Stimulated activated naive CD4-positive, alpha-beta T cell treated with Interleukin-2 at 50 U/mL for 16 hours (primary cell): ENCODE data around the gene TEAD2.

ENCODE experiments used
- DNase-seq: peaks from one replicate; lab custom pipeline; 2025; lab: John Stamatoyannopoulos, UW

Gene TEAD2

DNA sequence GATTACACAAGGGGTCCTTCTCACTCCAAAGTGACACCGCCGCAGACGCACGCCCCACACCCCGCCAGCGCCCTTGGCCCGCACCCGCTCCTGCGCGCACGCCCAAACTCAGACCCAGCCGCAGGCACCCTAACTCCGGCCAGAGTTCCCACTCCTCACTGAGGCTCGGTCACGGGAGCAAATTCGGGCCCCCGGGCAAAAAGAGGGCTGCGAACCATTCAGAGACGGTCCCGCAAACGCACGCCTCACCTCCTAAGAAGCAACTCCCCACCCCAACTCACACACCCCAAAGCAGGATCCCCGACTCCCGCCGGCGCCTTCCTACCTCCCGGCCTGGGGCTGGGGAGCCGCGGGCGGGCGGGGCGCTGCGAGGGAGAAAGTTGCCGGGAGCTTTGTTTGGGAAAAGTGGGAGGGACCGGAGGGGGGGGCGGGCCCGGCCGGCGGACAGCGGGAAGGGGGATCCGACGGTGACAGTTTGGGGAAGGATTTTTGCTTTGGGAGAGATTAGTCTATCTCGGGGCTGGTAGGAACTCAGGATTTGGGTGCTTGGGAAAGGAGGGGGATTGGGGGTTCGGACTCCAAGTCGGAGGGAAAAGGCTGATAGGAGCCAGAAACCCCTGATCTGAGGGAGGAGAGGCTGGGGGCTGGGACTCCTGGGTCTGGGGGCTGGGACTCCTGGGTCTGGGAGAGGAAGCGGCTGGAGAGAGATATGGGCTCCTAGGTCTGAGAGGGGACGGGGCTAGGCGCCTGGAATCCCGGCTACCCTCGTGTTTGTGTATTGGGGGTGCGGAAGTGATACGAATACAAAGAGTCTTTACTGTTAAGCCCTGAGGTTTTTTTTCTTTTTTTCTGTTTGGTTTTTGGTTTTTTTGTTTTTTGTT, at the start of gene TEAD2:
TEAD2 (minus strand) TSS at position 369 of the 881 bp plus-strand sequence. CDS start 2,341 bp downstream, outside the sequence.
- DNase-seq: no peak

DNA sequence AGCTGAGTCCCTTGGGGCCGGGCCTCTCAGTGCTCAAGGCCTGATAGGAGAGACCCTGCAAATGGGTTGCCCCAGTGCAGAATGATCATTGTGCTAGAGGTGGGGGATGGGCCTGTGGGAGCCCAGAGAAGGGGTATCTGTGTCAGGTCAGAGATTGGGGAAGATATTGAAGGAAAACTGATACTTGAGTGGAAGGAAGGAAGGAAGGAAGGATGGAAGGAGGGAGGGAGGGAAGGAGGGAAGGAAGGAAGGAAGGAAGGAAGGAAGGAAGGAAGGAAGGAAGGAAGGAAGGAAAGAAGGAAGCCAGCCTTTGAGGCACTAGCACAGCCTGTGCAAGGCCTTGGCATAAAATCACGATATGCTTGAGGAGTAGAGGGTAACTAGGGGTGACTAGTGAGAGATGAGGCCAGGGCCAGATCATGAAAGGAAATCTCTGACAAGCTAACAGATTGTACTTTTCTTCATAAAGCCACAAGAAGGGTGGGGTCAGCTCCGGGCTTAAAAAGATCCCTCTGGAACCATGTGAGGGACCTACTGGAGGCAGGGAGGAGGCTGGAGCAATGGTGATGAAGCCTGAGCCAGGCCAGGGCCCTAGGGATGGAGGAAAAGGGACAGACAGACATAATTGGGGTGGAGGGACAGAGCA, 49.6 kb upstream of the TEAD2 start:
- no peak for DNase-seq

DNA sequence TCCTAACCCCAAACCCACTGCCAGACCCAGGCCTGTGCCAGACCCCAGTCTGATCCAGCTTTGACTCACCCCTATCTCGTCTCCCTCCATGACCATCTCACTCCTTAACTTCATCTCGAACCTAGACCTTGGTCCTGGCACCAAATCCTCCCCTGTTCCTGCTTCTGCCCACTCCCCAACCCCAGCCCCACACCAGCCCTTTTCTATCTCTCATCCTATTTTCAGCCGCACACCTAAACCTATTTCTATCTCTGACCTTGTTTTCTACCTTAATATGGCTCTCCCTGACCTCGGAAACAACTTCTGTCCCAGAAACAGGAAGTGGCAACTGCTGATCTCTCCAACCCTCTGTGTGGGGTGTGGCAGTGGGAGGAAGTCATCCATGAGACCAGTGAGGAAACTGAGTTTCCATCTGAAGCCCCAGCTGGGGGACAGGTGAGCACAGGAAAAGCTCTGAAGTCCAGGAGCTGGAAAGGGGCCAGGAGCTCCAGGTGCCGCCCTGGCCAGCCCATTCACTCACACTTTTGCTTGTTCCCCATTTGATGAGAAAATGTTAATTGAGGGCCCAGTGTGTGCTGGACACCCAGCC, 47.3 kb upstream of the TEAD2 start:
- DNase-seq: no peak

- DNase-seq: no peak
These were observed 46.7 kb upstream of the TEAD2 start for GRCh38 chr19:49408816-49409440.

GRCh38 chr19:49407482-49408015, 45.3 kb upstream of the TEAD2 start:
- no peak for DNase-seq

GRCh38 chr19:49407079-49407478, 44.9 kb upstream of the TEAD2 start:
- DNase-seq: no peak

DNA sequence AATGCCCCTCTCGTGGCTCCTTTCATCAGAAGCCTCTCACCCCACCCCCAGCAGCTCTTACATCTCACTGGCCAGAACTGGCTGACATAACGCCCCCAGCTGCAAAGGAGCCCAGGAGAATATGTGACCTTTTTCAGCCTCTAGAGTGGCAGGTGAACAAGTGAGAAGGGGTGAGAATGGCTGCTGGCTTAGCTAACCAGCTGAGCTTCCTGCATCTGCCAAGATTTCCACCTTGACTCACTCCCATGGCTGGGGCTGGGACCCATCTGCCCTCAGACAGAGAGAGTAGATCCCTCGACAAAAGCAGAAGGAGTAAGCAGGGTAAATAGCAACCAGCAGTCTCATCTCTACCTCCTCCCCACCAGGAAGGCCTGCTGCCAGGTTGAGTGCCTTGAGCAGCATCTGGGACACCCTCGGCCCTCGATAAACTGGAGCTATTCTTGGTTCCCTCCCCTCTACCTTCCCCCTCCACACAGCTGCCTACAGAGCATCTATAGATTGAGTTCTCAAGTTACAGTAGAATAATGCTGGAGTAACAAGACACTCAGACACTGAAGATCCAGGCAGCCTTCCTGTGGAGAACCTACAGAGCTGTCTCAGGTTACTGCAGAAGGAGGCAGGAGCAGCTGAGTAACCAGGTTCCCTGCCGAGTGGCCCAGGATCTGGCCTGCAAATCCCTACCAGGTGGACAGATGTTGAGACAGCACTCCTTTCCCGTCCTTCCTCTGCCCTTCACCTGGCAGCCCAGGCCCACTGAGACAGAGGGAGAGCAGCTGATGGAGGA, 41.4 kb upstream of the TEAD2 start:
- no peak for DNase-seq

DNA sequence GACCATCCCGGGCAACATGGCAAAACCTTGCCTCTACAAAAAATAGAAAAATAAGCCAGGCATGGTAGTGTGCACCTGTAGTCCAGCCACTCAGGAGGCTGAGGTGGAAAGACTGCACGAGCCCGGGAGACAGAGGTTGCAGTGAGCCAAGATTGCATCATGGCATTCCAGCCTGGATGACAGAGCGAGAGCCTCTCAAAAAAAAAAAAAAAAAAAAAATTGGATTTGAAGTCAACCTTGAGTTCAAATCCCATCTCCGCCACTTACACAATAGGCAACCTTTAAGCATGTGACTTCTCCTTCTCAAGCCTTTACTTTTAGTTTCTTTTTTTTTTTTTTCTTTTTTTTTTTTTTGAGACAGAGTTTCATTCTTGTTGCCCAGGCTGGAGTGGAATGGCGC, 37.8 kb upstream of the TEAD2 start:
- DNase-seq: no peak

GRCh38 chr19:49398931-49399330, 36.7 kb upstream of the TEAD2 start:
- no peak for DNase-seq

DNA sequence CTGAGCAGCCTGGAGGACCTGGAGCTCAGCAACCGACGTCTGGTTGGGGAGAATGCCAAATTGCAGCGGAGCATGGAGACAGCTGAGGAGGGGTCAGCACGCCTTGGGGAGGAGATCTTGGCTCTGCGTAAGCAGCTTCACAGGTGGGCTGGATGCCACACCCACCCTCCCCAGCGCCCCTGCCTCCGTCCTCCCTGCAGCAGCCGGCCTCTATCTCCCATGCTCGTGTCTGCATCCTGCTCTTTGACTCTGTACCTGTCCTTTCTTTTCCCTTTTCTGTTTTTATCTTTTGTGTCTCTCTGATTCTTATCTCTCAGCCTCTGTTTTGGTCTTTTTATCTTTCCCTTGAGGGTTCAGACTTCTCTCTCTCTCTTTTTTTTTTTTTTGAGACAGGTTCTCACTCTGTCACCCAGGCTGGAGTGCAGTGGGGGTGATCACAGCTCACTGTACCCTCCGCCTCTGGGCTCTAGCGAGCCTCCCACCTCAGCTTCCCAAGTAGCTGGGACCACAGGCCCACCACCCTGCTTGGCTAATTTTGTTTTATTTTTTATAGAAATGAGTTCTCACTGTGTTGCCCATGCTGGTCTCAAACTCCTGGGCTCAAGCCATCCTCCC, 35.9 kb upstream of the TEAD2 start:
- DNase-seq: no peak

DNA sequence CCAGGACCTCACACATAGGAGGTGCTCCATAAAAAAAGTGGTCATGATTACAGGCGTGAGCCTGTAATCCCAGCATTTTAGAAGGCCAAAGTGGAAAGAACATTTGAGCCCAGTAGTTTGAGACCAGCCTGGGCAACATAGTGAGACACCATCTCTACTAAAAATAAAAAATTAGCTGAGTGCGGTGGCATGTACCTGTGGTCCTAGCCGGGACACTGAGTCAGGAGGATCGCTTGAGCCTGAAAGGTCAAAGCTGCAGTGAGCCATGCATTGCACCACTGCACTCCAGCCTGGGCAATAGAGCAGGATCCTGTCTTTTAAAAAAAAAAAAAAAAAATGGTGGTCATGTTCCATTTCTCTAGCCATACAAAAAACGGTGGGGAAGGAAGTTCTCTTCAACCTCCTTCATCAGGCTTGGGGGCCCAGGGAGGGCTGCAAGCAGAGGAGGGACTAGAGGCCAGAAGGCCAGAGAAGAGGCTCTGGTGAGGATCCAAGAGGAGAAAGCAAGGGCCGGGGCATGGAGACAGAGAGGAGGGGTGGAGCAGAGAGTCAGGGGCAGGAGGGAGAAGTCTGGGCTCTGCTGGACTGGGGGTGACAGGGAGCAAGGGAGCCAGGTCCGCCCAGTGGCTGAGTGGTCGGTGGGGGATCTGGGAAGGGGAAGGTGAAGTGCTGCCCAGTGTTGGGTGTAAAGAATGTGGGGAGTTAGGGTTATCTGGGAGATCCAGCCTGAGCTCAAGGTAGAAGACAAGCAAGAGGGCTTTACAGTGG, 34.7 kb upstream of the TEAD2 start:
- DNase-seq: no peak

- DNase-seq: no peak
These were observed 33.6 kb upstream of the TEAD2 start for GRCh38 chr19:49395581-49396407.

- DNase-seq: no peak
These were observed 31.7 kb upstream of the TEAD2 start for GRCh38 chr19:49393881-49394280.

- peak; percentile 74 for DNase-seq
These were observed 29.6 kb upstream of the TEAD2 start for GRCh38 chr19:49391581-49392399.

DNA sequence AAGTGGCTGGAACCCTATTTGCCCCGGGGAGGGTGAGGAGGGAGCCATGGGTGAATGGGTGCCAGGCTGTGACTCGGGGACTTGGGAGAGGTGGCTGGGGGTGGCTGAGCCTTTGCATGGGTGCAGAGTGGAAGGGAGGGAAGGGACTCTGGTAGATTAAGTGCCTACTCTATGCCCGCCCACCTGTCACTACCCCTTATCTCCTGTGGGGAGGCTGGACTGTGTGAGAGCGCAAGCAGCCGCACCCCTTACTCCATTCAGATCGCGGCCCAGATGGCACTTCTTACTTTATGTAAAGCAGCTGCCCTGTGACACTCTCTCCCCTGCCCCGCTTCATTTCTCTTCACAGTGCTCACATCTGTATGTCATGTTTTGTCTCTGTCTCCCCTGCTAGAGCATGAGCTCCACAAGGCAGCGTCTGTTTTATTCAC, 28.7 kb upstream of the TEAD2 start:
- no peak for DNase-seq

GRCh38 chr19:49390131-49390928, 28.1 kb upstream of the TEAD2 start:
- no peak for DNase-seq

DNA sequence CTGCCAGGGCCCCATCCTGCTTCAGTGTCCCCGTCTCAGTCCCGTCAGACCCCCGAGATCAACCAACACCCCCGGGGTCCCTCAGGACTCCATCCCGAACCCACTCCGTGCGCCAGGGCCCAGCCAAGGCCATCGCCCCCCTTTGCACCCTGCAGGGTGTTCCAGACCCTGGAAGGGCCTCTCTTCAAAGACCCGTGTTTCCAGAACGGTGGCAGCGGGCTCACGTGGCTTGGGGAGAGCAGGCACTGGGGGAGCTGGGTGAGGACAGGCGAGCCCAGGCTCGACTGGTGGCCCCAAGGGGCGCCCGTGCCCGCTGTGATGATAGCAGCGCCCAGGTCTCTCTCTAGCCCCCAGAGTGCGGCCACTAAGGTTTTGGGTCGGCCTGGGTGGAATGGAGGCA, 27.2 kb upstream of the TEAD2 start:
- no peak for DNase-seq

DNA sequence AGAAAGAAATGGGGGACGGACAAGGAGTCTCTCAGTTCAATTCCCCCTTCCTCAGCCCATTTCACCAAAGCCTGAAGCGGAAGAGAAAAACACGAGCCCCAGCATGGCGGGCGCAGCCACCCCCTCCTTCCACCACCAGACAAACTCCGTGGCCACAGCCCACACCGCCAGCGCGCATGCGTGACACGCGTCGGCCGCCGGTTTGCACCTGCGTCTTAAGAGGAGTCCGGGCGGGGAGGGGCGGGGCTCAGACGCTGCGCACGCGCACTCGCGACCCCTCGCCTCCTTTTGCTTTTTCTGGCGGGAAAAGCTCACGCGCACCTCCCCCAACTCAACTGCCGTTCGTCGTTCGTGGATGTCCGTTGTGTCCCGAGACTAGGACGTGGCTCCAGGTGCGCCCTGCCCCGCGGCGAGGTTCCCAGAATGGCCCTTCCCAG, 25.7 kb upstream of the TEAD2 start, which contains the start of gene KASH5:
KASH5 (plus strand) TSS at position 314 of the 437 bp plus-strand sequence. CDS start 2,635 bp downstream, outside the sequence.
- DNase-seq: peak; percentile 75
